Measurements from ENCODE around the gene P4HB.

The P4HB gene

DNA sequence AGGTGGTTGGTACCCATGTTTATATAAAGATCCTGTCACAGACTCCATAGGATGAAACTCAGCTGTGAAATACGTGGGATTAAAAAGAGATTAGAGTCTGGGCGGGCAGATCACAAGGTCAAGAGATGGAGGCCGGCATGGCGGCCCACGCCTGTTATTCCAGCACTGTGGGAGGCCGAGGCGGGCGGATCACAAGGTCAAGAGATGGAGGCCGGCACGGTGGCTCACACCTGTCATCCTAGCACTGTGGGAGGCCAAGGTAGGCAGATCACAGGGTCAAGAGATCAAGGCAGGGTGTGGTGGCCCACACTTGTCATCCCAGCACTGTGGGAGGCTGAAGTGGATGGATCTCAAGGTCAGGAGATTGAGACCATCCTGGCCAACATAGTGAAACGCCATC, 35.1 kb upstream of the P4HB start:
- DNase-seq: no peak

DNA sequence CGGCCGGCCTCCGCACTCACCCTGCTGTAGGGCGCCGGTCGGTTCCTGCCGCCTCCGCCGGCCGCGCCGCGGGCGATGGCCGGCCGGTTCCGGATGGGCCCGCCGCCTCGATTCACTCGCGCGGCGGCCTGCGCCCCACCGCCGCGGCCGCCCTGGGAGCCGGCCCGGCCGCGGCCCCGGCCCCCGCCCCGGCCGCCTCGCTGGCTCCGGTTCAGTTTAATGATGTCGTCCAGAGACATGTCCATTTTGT, 30.9 kb upstream of the P4HB start:
- DNase-seq: no peak

DNA sequence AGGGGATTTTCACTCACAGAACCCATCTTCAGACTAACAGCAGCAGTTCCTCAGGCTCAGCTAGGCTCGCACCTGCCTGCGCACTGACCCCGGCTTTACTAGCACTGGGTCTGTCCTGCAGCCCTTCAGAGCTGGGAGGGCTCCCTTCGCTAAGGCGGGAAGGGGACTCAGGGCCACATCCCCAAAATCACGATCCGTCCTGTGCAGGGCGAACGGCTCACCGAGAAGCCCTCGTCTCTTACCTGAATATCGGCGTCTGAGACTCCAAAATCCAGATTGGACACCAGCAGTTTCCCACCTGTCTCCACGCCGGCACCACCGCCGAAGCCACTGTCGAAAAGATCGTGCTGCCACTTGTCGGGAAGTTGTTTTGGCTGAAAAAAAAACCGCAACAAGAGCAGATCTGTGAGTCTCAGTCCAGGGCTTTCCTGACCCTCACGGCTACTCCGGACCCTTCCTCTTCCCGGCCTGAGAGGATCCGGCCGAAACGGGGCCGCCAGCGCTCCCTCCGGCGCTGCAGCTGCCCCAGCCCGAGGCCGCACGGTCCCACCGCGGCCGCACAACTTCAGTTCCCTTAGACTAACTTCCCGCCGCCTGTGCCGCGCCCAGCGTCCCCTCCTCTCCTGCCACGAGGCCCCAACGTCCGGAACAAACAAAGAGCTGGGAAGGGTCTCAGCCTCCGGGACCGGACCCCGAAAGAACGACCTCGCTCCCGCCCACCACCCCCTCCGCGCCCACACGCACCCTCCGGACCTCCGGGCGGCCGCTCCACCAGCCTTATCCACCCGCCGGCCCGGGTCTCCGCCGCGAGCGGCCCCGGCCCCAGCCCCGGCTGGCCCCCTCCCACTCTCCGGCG, 30.3 kb upstream of the P4HB start:
- DNase-seq: no peak

DNA sequence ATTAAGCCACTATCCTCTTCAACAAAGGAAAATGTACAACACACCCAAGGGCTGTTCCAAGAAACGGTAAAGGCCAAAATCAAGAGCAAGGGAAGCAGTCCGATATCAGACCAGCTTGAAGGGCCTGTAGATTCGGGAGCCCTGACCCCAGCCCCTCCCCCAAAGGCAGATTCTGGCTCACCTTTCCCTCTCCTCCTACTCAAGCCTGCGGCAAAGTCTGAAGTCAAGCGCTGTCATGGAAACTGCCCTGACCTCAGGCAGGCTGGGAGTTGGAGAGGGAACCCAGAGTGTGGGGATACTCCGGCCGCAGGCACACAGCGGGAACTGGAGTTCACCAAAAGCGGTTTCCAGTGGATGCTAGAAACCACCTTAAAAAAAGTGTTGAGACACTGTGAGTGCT, 29.3 kb upstream of the P4HB start:
- DNase-seq: no peak

DNA sequence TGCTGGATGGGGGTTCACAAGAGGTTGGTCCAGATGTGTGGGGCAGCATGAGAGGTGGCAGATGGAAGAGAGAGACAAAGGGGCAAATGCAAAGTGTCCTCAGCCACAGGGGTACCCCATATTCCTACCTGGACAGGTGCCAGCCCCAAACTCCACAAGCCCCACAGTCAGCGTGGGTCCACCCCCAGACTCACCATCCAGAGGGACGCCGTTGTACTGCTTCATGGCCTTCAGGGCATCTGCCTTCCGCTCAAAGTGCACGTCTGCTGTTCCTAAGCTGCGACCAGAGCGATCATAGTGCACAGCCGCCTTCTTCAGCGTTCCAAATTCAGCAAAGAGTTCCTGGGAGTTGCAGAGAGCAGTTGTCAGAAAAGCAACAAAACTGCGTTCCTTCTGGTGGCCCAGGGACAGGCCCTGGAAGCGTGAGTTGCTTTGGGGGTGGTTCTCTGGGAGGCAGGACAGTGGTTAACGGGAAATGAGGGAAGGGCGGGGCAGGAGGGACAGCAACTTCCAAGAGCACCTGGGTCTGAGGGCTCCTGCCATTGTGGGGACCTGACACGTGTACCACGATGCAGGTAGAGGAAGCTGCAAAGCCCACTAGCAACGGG, 28.8 kb upstream of the P4HB start:
- no peak for DNase-seq

DNA sequence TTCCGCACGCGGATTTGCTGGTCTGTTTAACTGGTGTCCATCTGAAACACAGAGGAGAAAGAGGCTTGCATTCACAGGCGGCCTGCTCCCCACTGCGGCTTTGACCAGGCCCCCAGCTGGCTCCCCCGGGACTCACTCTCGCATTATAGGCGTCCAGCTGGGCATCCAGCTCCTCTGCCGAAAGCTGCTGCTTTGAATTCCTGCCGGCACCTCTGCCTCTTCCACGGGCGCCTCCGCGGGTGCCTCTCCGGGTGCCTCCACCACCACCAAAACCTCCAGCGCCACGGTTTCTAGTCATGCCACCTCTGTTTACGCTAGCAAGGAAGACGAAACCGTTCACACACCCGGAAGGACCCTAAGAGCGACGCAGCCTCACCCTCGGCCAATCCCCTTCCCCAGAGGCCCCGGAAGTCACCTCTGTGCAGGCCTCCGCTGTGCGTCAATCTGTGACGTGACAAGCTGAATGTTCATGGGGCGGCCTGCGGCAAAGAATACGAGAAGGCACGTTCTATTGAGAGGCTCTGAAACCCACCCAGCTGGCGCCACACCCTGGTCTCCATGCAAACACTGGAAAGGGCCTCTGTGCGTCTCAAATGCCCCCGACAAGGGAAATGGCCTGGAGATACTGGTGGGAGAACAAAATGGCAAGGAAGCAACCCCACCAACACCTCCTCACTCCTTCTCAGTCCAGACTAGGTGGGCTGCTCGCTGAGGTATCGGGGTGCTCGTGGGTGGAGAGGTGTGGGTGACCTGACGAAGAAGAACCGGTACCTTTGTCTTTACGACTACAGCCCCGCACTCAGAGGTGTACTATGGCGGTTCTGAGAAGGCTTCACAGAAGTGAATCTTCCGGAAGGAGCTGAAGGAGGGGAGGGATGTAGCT, 28.0 kb upstream of the P4HB start:
- no peak for DNase-seq

DNA sequence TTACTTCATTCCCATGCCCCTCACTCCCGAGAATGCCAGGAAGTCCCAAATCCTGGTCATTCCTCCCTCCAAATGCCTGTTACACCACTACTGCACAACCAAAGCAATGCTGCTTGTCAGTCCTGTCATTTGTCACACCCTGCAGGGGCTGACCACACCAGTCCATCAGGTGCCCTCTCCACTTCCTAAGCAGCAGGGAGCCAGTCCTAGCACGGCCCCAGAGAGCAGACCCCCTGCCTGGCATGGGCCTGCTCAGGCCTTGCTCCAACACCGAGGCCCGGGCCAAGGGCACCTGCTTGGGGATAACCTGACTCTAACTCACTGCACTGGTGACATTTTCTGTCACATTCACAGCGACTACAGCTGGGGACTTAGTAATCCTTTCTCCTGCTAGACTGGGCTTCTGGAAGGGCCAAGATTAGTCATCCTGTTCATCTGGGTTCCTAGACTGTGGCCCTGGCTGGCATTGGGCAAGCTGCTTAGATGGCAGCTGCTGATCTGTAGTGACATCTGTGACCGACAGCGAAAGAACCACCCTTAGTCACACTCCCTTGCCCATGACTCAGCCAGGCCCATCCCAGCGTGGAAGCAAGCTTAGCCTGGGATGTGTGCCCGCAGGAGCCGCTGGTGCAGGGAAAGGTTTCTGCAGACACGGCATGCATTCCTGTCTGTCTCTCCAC, 25.7 kb upstream of the P4HB start:
- DNase-seq: no peak

DNA sequence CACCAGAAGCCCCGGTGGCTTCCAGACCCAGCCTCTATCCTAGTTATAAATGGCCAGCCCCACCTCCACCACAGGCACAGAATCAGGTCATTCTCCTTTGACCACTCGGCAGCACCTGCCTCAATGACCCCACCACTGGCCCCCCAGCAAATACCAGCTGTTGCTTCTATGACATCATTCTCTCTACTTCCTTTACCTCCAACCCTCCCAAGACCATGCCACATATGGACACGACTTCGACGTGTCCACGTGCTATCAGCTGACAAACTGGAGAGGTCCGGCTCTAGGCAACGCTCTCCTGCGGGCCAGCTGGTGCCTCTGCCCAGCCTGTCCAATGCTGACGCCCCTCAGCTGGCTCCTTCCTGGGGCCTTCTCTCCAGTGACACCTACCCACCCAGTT, 25.1 kb upstream of the P4HB start:
- no peak for DNase-seq

DNA sequence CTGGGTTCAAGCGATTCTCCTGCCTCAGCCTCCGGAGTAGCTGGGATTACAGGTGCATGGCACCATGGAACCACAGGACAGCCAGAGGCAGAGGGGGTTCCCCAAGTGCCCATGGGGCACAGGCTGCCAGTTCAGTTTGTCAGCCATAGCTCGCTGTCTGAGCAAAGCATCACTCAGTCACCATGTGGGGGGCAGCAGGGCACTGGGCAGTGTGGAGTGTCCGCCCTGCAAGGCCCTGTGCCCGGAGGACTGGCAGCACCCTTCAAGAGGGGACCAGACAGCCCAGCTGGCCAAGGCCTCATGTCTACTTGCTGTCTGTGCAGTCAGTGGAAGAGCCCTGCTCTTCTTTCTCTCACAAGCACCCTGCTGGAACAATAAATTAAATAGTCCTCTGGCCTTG, 24.6 kb upstream of the P4HB start:
- DNase-seq: no peak

DNA sequence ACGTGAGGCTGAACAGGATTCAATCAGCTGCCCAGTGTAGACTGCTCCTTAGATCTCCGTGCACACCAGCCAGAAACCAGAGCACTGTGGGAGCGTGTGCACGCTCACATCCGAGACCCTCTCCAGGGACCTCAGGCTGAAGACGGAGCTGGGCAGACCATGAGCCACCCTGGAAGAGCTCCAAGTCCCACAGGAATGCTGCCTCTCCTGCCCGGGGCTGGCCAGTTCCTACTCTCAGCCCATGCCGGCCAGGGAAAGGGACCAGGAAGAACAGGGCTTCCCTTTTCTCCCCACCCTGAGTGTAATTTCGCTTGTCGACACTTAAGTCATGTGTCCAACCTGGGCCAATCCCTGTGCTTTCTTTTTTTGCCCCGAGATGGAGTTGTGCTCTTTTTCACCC, 24.2 kb upstream of the P4HB start:
- no peak for DNase-seq

DNA sequence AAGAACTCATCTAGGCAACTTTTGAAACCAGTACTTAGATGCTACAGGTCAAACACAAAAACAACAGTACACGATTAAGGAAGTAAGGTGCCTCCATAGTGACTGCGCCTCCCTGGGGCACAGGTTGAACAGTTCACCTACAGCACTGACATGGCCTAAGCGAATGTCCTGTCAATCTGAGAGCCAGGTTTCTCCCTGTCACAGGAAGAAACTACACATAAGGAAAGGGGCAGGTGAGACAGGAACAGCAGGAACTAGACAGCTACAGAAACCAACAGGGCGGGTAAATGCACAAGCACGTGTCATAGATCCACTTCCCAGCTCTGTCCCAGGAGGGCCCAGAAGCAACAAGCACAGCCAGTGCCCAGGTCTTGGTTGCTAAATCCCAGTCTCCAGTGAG, 18.8 kb upstream of the P4HB start:
- DNase-seq: no peak

DNA sequence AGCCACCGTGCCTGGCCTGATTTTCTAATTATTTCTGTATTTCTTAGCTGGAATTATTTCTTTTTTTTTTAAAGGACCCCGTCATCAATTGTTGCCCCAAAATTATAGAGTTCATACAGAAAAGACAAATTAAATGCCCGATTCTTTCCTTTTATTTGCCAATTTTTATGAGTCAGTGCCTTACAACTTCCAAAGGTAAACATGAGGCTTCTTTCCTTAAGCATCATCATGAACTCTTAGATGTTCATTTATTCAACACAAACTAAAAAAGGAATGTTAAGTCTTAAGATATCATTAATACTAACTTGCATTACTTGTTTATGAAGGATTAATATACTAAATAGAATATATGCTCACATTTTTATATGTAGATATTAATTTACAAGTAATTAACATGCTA, 18.0 kb upstream of the P4HB start:
- no peak for DNase-seq

DNA sequence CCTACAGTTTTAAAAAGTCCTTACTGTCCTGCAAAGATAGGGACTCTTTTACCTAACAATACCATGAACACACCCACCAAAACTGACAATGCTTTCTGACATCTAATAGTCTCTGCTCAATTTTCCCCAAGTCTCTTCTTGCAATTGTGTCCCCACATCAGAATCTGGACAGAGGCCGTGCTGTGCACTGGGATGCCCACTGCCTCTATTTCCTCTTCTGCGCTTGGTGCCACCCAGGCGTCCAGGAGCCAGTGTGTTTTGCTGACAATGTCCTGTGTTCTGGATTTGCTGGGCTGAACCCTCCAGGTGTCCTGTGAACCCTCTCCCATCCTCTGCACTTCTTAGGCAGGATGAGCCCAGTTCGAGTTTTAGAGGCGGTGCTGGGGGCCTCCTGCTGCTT, 17.2 kb upstream of the P4HB start:
- no peak for DNase-seq

DNA sequence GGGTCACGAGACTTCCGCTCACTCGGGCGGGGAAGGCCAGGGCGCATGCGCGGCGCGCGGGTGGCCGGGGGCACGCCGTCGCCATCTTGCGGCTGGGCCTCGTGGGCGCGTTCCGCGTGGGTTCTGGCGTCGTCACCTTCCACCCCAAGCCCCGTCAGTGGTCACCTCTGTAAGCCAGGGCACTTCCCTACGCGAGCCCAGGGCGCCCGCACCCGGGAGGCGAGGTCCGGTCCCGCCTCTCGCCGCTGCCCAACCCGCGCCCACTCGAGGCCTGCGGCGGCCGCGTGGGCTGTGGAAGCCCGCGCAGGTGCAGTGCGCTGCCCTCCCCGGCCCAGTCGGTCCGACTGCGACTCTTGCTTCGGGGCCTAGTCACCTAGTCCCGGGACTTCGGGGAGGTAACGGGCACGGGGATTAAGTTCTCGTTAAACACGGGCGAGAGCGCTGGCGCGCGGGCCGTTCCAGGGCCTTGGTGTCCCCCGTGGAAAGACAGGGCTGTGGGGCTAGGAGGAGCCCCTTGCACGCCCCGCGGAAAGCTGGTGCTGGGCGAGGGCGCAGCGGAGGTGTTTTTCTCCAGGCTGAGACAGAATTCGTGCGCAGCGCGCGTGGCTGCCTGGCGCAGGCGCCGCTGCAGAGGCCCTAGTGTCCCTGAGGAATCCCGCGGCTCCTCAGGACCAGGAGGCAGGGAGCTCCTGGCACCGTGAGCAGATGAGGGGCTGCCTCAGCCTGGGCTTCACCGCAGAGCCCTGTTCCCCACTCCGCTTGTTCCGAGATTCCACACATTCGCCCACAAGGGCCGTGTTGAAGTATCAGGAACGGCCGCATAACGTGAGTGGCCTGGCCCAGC, 11.3 kb upstream of the P4HB start:
- DNase-seq: peak; percentile 95

DNA sequence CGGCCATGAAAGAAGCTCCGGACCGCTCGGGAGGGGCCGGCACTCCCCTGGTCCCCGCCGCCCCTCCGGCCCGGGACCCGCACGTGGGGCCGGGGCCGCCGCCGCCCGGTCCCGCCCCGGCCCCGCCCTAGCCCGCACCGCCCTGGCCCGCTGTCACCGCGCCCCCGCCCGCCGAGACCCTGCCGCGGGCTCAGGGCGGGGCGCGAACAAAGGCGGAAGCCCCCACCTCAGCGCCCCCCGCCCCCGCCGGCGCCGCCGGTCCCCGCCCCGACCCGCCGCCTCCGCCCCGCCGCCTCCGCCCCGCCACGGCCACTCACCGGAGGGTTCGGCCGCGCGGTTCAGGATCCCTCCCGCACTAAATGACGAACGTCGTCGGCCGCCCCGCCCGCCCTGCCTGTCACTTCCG, 10.6 kb upstream of the P4HB start, which contains the start of gene ARHGDIA:
Gene ARHGDIA (minus strand): TSS at position 357 of the 406 bp plus-strand sequence. CDS start 1,407 bp downstream, outside the sequence.
- no peak for DNase-seq

DNA sequence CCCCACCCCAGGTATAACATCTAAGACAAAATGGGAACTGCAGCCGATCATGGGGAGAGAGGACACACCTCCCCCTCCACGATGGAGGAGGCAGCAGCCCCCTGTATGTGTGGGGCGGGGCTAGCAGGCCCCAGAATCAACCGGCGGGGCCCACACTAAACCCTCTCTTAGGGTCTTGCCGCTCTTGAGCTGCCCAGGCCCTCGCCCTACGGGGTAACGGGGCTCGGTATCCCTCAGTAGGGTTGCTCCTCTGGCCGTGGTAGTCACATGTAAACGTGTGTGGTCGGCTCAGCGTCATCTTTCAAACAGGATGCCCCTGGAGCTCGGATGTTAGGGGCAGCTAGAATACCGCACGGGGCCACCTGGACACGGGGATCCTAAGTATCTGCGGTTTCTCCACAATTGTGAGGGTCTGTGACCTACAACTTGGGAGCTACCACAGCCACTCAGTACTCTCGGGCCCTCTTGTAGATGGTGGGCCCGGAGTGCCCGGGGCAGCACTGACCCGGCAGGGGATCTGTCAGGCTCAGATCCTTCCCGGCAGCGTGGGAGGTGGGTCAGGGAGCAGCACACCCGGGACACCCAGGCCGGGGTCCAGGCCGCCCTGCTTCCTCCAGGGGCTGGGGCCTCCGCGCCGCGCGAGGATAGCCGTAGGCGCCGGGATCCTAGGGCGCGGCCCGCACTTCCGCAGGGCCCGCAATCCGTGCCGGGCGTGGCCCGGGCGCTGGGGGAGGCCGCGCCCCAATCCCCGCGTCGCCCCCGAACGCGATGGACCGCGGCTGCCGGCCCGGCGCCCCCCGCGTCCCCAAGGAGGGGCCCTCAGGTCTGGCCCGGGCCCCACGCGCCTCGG, 10.0 kb upstream of the P4HB start:
- DNase-seq: peak; percentile 38

DNA sequence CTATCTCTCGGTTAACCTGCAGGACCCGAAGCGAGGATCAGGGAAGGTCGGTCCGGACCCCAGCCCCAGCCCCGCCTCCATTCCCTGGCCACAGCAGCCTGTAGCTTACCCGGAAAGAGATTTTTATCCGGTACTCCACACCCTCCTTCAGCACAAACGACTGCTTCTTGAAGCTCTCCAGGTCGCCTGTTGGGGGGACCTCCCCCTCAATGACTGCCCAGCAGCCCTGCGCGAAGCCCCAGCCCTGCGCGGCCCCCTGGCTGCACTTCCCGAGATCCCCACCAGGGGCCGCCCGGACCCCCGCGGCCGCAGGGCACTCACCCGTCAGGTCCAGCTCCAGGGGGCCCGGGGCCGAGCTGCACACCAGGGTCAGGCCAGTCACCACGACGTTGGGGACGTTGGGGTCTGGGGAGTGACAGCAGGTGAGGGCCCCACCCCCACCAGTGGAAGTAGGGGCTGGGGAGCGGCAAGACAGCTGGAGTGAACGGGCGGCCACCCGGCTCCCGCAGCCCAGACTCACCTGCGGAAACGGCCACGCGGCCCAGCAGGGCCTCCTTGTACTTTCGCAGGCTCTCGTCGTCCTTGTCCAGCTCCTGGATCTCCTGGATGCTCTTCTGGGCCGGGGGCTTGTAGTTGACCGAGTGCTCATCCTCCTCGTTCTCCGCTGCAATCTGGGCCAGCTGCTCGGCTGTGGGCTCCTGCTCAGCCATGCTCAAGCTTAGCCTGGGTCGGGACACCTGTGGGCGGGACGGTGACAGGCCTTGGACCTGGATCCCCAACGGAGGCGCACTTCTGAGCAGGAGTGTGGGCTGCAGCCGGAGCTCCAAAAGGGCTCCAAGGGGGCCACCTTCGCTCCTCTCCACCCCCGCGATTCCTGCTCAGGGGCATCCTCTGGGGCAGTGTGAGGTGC, 9.1 kb upstream of the P4HB start:
- no peak for DNase-seq

DNA sequence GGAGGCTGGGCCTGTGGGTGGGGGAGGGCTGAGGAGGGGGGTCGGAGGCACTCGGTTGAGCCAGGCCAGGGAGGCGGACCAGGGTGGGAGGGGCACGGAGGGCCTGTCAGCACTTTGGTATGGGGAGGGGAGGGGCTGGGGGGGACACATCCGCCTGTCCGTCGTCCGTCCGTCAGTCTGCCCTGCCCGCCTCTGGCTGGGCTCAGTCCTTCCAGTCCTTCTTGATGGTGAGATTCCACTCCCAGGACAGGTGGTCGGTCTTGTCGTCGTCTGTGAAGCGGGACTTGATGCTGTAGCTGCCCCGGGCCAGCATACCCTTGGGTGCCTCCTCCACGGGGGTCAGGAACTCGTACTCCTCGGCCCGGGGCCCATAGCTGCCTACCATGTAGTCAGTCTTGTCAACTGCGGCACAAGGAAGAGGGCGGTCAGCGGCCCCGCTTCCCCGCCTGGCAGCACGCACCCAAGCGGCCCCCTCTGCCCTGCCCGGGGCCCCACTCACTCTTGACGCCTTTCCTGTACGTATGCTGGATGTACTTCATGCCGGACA, 8.4 kb upstream of the P4HB start:
- DNase-seq: no peak

DNA sequence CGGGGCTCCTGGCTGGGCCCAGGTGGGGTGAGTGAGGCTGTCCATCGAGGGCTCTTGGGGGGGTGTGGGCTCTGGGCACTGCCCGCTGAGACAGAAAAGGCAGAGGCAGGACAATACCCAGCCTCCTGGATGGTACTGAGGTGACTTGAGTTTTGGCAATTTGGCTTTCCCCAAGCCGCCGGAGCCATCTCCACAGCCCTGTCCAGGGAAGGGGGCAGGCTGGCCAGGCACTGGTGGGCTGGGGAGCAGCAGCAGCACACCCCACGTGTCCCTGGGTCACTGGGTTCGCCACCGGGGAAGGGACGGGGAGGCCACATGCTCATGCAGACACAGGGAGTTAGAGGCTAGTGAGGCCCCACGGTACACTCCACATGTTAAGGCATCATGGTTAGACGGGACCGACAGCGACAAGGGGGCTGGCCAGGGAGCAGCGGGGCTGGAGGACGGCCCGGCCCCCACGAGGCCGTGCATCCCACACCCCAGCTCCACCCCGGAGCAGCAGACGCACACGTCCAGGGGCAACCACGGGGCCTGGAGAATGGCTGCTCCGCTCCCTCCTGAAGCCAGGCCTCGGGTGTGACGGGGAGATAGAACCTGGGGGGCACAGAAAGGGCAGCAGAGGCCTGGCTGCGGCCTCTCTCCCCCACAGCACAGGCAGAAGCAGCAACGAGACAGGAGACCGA, 7.8 kb upstream of the P4HB start:
- no peak for DNase-seq

Data from CD4-positive, alpha-beta T cell treated with Interleukin-15 for 1 hour (primary cell).